ENCODE data around the gene ENO1.
"Not testable (repeated sequence)": the region's sequence is repeated elsewhere in the genome, so short reads cannot be mapped to it uniquely, and the experiment has no call there.

The ENO1 gene

GRCh38 chr1:8841395-8841794 is 37.1 kb downstream of the ENO1 start:
- no peak for DNase-seq

GRCh38 chr1:8839990-8840389 is 38.5 kb downstream of the ENO1 start:
- no peak for DNase-seq

GRCh38 chr1:8835941-8836643 is 42.4 kb downstream of the ENO1 start:
- no peak for DNase-seq

DNA sequence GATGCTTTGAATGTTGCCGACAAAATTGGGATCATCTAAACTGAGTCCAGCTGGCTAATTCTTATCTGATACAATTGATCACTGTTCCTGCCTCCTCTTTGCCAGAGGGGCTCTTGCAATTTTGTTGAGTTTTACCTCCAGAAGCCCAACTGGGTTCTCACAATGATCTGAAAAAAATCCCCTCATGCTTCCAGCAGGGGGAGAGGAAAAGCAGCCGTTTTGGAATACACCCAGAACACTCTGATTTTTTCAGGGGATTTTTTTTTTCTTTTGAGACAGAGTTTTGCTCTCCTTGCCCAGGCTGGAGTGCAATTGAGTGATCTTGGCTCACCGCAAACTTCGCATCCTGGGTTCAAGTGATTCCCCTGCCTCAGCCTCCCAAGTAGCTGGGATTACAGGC is 47.1 kb downstream of the ENO1 start:
- no peak for DNase-seq

DNA sequence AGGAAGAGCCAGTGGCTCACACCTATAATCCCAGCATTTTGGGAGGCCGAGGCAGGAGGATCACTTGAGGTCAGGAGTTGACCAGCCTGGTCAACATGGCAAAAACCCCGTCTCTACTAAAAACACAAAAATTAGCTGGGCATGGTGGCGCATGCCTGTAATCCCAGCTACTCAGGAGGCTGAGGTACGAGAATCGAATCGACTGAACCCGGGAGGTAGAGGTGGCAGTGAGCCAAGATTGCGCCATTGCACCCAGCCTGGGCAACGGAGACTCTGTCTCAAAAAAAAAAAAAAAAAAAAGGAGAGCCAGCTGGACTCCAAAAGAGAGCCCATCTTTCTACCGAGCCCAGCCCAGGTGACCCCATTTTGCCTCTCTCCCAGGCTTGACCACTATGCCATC is 47.8 kb downstream of the ENO1 start:
- DNase-seq = not testable (repeated sequence)

DNA sequence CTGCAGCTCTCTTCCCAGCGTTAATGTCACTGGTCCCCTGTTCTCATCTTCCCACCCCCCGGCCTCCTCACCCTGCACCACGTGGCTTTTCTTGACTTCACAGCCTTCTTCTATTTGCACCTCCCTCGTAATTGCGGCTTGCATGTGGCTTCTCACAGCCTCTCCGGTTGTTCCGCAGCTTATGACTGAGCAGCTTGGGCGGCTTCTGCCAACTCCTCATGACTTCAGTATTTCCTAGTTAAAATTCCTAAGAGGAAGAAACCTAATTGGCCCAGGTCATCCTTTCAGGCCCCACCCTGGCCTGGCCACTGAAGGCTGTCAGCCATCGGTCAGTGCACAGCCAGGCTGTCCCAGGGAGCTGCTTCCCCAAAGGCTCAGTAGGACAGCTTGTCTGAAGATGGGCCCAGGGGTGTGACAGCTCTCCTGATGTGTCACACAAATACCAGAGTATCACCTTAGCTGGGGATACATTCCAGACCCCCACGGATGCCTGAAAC is 52.5 kb downstream of the ENO1 start:
- DNase-seq = no peak

GRCh38 chr1:8823295-8823664 is 55.2 kb downstream of the ENO1 start:
- no peak for DNase-seq

DNA sequence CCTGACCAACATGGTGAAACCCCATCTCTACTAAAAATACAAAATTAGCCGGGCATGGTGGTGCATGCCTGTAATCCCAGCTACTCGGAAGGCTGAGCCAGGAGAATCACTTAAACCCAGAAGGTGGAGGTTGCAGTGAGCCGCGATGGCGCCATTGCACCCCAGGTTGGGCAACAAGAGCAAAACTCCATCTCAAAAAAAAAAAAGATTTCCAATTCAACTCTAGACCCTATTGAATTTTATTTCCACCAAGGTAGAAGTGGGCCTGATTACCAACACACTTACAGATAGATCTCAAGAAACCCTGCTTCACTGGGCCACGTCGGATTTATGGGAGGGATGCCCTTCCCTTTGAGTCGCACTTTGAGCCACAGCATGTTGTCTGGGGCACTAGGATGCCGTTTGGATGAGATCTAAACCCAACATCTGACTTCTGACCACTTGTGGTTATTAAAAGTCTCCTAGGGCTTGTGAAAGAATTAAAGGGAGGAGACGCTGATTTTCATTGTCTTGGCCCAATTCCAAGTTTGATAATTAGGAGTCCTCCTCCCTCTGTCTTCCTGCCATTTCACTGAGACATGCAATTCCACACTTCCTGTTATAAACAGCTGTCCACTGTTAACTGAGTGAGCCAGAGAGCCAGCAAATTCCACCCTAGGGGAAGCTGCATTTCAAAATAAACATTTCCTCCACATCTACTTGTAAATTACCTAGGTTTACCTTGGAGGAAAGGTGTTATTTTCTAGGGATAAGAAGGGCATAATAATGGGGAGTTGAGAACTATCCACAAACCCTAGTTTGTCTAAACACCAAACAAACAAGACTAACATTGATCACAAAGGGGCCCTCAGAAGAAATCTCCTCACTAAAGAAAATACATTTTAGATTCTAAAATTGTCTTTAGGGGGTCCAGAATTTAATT is 55.9 kb downstream of the ENO1 start:
- DNase-seq = no peak

DNA sequence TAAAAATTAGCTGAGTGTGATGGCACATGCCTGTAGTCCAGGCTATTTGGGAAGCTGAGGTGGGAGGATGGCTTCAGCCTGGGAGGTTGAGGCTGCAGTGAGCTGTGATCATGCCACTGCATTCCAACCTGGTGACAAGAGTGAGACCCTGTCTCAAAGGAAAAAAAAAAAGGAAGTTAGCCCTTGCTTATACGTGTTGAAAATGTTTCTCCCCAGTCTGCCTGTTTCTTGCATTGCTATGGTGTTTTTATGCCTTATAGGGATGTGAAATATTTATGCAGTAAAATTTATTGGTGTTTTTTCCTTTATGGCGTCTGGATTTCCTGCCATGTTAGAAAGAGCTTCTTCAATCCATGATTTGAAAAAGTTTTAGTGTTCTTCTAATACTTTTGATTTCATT is 57.4 kb downstream of the ENO1 start:
- DNase-seq = no peak

DNA sequence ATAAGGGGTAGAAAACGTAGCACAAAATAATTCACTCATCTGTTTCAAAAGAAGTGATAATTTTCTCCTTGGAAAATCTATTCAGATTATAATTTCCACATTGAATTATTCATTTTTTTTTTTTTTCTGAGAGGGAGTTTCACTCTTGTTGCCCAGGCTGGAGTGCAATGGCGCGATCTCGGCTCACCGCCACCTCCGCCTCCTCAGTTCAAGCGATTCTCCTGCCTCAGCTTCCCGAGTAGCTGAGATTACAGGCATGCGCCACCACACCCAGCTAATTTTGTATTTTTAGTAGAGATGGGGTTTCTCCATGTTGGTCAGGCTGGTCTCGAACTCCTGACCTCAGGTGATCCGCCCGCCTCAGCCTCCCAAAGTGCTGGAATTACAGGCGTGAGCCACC is 59.7 kb downstream of the ENO1 start:
- DNase-seq = not testable (repeated sequence)

GRCh38 chr1:8818325-8818775 is 60.1 kb downstream of the ENO1 start:
- no peak for DNase-seq

- DNase-seq = peak; percentile 97
Observed at GRCh38 chr1:8817412-8818324, 60.8 kb downstream of the ENO1 start, which contains the start of gene RERE. Gene RERE (minus strand): TSS chr1:8817640.

DNA sequence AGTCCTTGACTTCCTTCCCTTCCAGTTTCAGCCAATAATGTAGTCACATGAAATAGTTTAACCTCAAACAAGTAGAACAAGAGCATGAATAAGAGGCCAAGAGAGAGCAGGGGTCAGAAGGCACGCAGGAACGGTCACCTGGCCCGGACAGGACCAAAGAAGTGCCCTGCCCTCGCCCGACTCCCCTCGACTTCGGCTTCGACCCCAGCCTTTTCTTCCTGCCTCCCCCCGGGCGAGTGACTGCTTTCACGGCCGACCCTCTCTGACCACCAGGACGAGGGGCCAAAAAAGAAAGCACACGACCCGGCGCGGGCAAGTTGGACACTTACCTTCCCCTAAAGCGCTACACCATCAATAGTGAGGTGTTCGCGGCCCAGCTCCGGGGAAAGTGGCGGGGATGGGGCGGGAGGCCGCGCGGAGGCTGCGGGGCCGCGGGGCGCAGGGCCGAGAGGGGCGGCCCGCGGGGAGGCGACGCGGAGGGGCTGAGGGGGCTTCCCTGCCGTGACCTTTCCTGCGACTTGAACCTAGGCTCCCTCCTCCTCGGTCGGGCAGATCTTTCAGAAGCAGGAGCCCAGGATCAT is 61.6 kb downstream of the ENO1 start:
- peak; percentile 8 for DNase-seq

- DNase-seq = no peak
Observed at GRCh38 chr1:8816264-8816663, 62.2 kb downstream of the ENO1 start.

DNA sequence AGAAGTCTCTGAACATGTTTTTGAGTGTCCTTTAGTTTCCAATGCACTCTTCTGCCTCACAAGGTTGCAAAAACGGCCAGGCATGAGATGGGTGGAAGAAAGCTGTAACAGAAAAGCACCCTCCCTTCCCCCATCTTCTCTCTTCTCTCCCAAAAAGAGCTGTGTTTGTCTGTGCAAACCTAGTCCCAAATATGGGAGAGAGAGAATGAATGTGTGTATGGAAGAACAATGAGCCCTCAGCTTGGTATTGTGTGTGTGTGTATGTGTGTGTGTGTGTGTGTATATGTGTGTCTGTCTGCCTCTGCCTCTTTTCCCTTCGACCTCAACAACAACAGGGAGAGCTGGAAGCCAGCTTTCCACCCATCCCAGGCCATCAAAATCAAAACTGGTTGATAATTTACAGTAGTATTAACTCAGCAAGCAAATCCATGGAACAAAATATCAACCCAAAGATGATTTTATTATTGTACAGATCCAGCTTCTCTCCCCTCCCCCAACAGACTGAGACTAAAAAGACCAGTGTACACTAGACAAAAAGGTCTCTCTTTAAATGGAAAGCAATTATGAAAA is 62.8 kb downstream of the ENO1 start:
- no peak for DNase-seq

GRCh38 chr1:8814865-8815264 is 63.6 kb downstream of the ENO1 start:
- no peak for DNase-seq

GRCh38 chr1:8813991-8814390 is 64.5 kb downstream of the ENO1 start:
- DNase-seq = no peak

- DNase-seq = no peak
Observed at GRCh38 chr1:8813016-8813763, 65.3 kb downstream of the ENO1 start.

DNA sequence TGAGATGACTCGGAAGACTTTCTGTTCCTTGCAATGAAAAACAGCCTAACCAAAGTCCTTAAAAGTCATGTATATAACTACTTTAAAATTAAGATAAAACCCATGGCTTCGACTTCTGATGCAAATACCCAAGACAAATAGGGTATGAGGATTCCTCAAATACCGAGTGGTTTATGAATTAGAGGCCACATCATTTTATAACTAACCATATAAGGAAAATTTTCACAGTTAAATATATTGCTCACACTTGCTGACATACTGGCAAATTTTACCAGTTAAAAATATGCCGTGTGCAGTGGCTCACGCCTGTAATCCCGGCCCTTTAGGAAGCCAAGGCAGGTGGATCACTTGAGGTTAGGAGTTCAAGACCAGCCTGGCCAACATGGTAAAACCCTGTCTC is 66.4 kb downstream of the ENO1 start:
- DNase-seq = no peak

Measured in activated CD4-positive, alpha-beta T cell treated with anti-CD3 and anti-CD28 coated beads for 1 hour (primary cell).